GM12878 (cell line): ENCODE data around the gene RUNX3. TPM values are rescaled to one million over a fixed set of nuclear protein-coding genes. Genes with fewer than 3 reads are reported as not detected.
A peak's percentile ranks its signal among the peaks of the same experiment; 100 is the strongest.

Experiments
- IKZF1 ChIP-seq: fragments of 450-650 bp; conservative IDR thresholded peaks from 2 replicates; pipeline ENCODE4 v1.6.1; 2017; ENCODE audit warnings: antibody characterized with exemption, mild to moderate bottlenecking
- KLF5 ChIP-seq: fragments of 450-650 bp; IDR thresholded peaks from 2 replicates; pipeline ENCODE4 v1.6.1; 2014; ENCODE audit warnings: mild to moderate bottlenecking; ENCODE audit not compliant: partially characterized antibody
- LARP7 ChIP-seq: fragments of 450-650 bp; IDR thresholded peaks from 2 replicates; pipeline ENCODE4 v1.6.1; 2017; ENCODE audit warnings: mild to moderate bottlenecking
- MAX ChIP-seq: IDR thresholded peaks from 2 replicates; pipeline ENCODE4 v1.6.1; 2012; ENCODE audit warnings: low read depth, low read length, improper control_type of control experiment
- MEF2A ChIP-seq: IDR thresholded peaks from 2 replicates; pipeline ENCODE4 v1.6.1; 2011; ENCODE audit warnings: low read depth, mild to moderate bottlenecking, low read length, moderate library complexity; ENCODE audit not compliant: insufficient read depth
- MEF2B ChIP-seq: fragments of 450-650 bp; IDR thresholded peaks from 2 replicates; pipeline ENCODE4 v1.6.1; 2018; ENCODE audit warnings: mild to moderate bottlenecking, moderate library complexity; ENCODE audit not compliant: partially characterized antibody, poor library complexity, severe bottlenecking
- MTA3 ChIP-seq: IDR thresholded peaks from 2 replicates; pipeline ENCODE4 v1.6.1; 2012; ENCODE audit warnings: low read length, inconsistent platforms, borderline replicate concordance
- NFIC ChIP-seq: IDR thresholded peaks from 2 replicates; pipeline ENCODE4 v1.6.1; 2012; ENCODE audit warnings: low read depth, mild to moderate bottlenecking, inconsistent platforms, low read length, moderate library complexity
- NFXL1 ChIP-seq: fragments of 450-650 bp; IDR thresholded peaks from 2 replicates; pipeline ENCODE4 v1.6.1; 2017; ENCODE audit warnings: antibody characterized with exemption, mild to moderate bottlenecking, borderline replicate concordance
- NFYA ChIP-seq: IDR thresholded peaks from 2 replicates; pipeline ENCODE4 v1.6.1; 2011; ENCODE audit warnings: low read depth, mild to moderate bottlenecking, low read length, improper control_type of control experiment, borderline replicate concordance
- POLR2A ChIP-seq: IDR thresholded peaks from 2 replicates; pipeline ENCODE4 v1.6.1; 2011; ENCODE audit warnings: low read depth, mild to moderate bottlenecking, low read length
- RAD51 ChIP-seq: fragments of 450-650 bp; IDR thresholded peaks from 2 replicates; pipeline ENCODE4 v1.6.1; 2016; ENCODE audit warnings: moderate library complexity, mild to moderate bottlenecking, inconsistent platforms
- RCOR1 ChIP-seq: conservative IDR thresholded peaks from 2 replicates; pipeline ENCODE4 v1.6.1; 2012; ENCODE audit warnings: low read depth, low read length, improper control_type of control experiment
- SMC3 ChIP-seq: IDR thresholded peaks from 2 replicates; pipeline ENCODE4 v1.6.1; 2011; ENCODE audit warnings: low read length, improper control_type of control experiment, borderline replicate concordance
- STAT3 ChIP-seq: IDR thresholded peaks from 2 replicates; pipeline ENCODE4 v1.6.1; 2011; ENCODE audit warnings: low read depth, low read length, improper control_type of control experiment
- SUZ12 ChIP-seq: fragments of 200-600 bp; sonication (generic); IDR thresholded peaks from one replicate; pipeline ENCODE4 v1.6.1; 2018; ENCODE audit warnings: antibody characterized with exemption, mild to moderate bottlenecking; ENCODE audit not compliant: unreplicated experiment
- TARDBP ChIP-seq: IDR thresholded peaks from 2 replicates; pipeline ENCODE4 v1.6.1; 2016; ENCODE audit warnings: borderline replicate concordance
- TBL1XR1 ChIP-seq: IDR thresholded peaks from 2 replicates; pipeline ENCODE4 v1.6.1; 2012; ENCODE audit warnings: low read depth, low read length, improper control_type of control experiment
- TCF12 ChIP-seq: IDR thresholded peaks from 2 replicates; pipeline ENCODE4 v1.6.1; 2011; ENCODE audit warnings: low read depth, mild to moderate bottlenecking, low read length
- ZBED1 ChIP-seq: IDR thresholded peaks from 2 replicates; pipeline ENCODE4 v1.6.1; 2016; ENCODE audit warnings: borderline replicate concordance
- ZBTB33 ChIP-seq: fragments of 450-650 bp; IDR thresholded peaks from 2 replicates; pipeline ENCODE4 v1.6.1; 2017; ENCODE audit warnings: mild to moderate bottlenecking
- ZNF274 ChIP-seq: IDR thresholded peaks from one replicate; pipeline ENCODE4 v1.8.0; 2011; ENCODE audit not compliant: insufficient read length, insufficient read depth
- ZNF592 ChIP-seq: fragments of 450-650 bp; IDR thresholded peaks from 2 replicates; pipeline ENCODE4 v1.6.1; 2017; ENCODE audit warnings: mild to moderate bottlenecking, moderate library complexity
- polyA plus RNA-seq, 11 experiments: library from polyadenylated mRNA; depleted of rRNA in 4 of 11; unstranded in 6 of 11; stranded (reverse) in 5 of 11; fragments of >200 nt; fragmentation: Nextera tagmentation in 4 of 11; fragmentation: Illumina TruSeq in 1 of 11; extraction: Ambion mirVana in 4 of 11; extraction: Trizol in 1 of 11; gene quantifications; 1 replicate in 1 of 11; 2 replicates in 10 of 11; pipeline versions ENCODE4 v1.2.1 to v1.2.3, GENCODE V29; 2011 to 2016; ENCODE audit warnings: inconsistent platforms in 2 of 11, missing spikeins in 2 of 11, low read depth in 1 of 11
- total RNA-seq, 4 experiments: library from RNA; depleted of rRNA in 3 of 4; stranded (reverse); fragments of >200 nt in 3 of 4; fragmentation: Illumina TruSeq in 1 of 4; extraction: Trizol in 1 of 4; gene quantifications; 2 replicates each; pipeline versions ENCODE4 v1.2.1 to v1.2.3, GENCODE V29; 2013 to 2021
- TF ChIP-seq, protein P1 (sequence below): fragments of 450-650 bp; IDR thresholded peaks from 2 replicates; pipeline ENCODE4 v1.6.1; 2017; ENCODE audit warnings: mild to moderate bottlenecking, low read depth, inconsistent platforms; ENCODE audit not compliant: poor library complexity, severe bottlenecking

Gene RUNX3
- total and polyA plus RNA-seq, 10 of the 15 experiments (the other 5 are each of a cell fraction or from before 2014, with no cell fraction given): 19.0 to 151 (median 31.4) TPM

- no peak for TF ChIP-seq RAD51
- TF ChIP-seq SMC3: no peak
- TF ChIP-seq LARP7: no peak; the same call in 1 of the 2 replicates
- TF ChIP-seq POLR2A: no peak; the same call in 1 of the 2 replicates
- no peak for TF ChIP-seq NFIC
- no peak for TF ChIP-seq TCF12
- no peak for TF ChIP-seq STAT3
- TF ChIP-seq, protein P1, sequence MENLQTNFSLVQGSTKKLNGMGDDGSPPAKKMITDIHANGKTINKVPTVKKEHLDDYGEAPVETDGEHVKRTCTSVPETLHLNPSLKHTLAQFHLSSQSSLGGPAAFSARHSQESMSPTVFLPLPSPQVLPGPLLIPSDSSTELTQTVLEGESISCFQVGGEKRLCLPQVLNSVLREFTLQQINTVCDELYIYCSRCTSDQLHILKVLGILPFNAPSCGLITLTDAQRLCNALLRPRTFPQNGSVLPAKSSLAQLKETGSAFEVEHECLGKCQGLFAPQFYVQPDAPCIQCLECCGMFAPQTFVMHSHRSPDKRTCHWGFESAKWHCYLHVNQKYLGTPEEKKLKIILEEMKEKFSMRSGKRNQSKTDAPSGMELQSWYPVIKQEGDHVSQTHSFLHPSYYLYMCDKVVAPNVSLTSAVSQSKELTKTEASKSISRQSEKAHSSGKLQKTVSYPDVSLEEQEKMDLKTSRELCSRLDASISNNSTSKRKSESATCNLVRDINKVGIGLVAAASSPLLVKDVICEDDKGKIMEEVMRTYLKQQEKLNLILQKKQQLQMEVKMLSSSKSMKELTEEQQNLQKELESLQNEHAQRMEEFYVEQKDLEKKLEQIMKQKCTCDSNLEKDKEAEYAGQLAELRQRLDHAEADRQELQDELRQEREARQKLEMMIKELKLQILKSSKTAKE: no peak
- TF ChIP-seq RCOR1: no peak
- no peak for TF ChIP-seq NFYA
- TF ChIP-seq IKZF1: peak; percentile 40; the same call in 1 of the 2 replicates
- TF ChIP-seq MEF2B: peak; percentile 81
- no peak for TF ChIP-seq ZBED1
- TF ChIP-seq ZBTB33: no peak
- TF ChIP-seq MEF2A: no peak
- no peak for TF ChIP-seq MAX
- no peak for TF ChIP-seq MTA3
- TF ChIP-seq SUZ12: no peak
- TF ChIP-seq TARDBP: no peak
- no peak for TF ChIP-seq TBL1XR1
- no peak for TF ChIP-seq KLF5
- no peak for TF ChIP-seq ZNF274
- TF ChIP-seq NFXL1: no peak
- no peak for TF ChIP-seq ZNF592
Observed at GRCh38 chr1:24934310-24935195, 4.5 kb upstream of the RUNX3 start (continued).
